Stimulated activated naive CD8-positive, alpha-beta T cell treated with anti-CD3 and anti-CD28 coated beads, Interleukin-15, amount 100 ng/mL, for 72 hours (primary cell): ENCODE measurements around the gene LTB4R.

ENCODE experiments used
- ATAC-seq: fragments of 150-1000 bp; cut with Tn5 transposase; 2 replicates; pipeline ENCODE4 v1.10.0; 2021; ENCODE audit warnings: mild to moderate bottlenecking, moderate library complexity
- DNase-seq, 2 donors: peaks; one replicate each; pipeline ENCODE4 v3.0.0; 2021 to 2022
- H3K27ac Mint-ChIP-seq, 2 donors: one replicate each; pipeline ENCODE4 v1.8.0; 2022; ENCODE audit warnings: mild to moderate bottlenecking in 2 of 2, mixed read lengths in 2 of 2, moderate library complexity in 2 of 2
- H3K27me3 Mint-ChIP-seq: one replicate; pipeline ENCODE4 v1.8.0; 2022; ENCODE audit warnings: mixed read lengths
- H3K4me1 Mint-ChIP-seq: one replicate; pipeline ENCODE4 v1.8.0; 2022; ENCODE audit warnings: mild to moderate bottlenecking, mixed read lengths
- H3K4me3 Mint-ChIP-seq, 2 donors: one replicate each; pipeline ENCODE4 v1.8.0; 2022; ENCODE audit warnings: mild to moderate bottlenecking in 2 of 2, mixed read lengths in 2 of 2, moderate library complexity in 1 of 2
- H3K9me3 Mint-ChIP-seq, 2 donors: one replicate each; pipeline ENCODE4 v1.8.0; 2022; ENCODE audit warnings: mixed read lengths in 2 of 2

The LTB4R gene

GRCh38 chr14:24272467-24272866, 38.8 kb upstream of the LTB4R start:
- H3K4me1 Mint-ChIP-seq = peaks cover 54% of the 10 kb centered on the region

GRCh38 chr14:24273422-24273998, 37.8 kb upstream of the LTB4R start:
- DNase-seq (no peak), ATAC-seq (no peak)
- peak overlapping the region; percentile 44 to 64 for H3K4me3 Mint-ChIP-seq
- no peaks in the 10 kb centered on the region for H3K27me3 Mint-ChIP-seq
- H3K27ac Mint-ChIP-seq = peak overlapping the region; percentile 74 to 81
- peaks cover 65% of the 10 kb centered on the region for H3K4me1 Mint-ChIP-seq
- H3K9me3 Mint-ChIP-seq = peaks cover 0 to 5% of the 10 kb centered on the region in 2 donors

More at GRCh38 chr14:24272467-24272866, 38.8 kb upstream of the LTB4R start:
- Mint-ChIP-seq H3K27me3 (no peaks in the 10 kb centered on the region), H3K9me3 (no peaks in the 10 kb centered on the region), H3K4me3 (peak overlapping the region; percentile 32 to 87), H3K27ac (peak overlapping the region in 1 of 2 donors; percentile 94)
- no peak for ATAC-seq
- DNase-seq = no peak

- peak overlapping the region; percentile 74 to 81 for H3K27ac Mint-ChIP-seq
- ATAC-seq (peak; percentile 61), DNase-seq (peak; percentile 46 to 76)
- H3K9me3 Mint-ChIP-seq = peaks cover 0 to 6% of the 10 kb centered on the region in 2 donors
- H3K27me3 Mint-ChIP-seq = no peaks in the 10 kb centered on the region
- peaks cover 71% of the 10 kb centered on the region for H3K4me1 Mint-ChIP-seq
- H3K4me3 Mint-ChIP-seq = peak overlapping the region; percentile 44 to 64
Observed at GRCh38 chr14:24274101-24274543, 37.2 kb upstream of the LTB4R start.

GRCh38 chr14:24277071-24277470, 34.2 kb upstream of the LTB4R start:
- Mint-ChIP-seq H3K27me3 (no peaks in the 10 kb centered on the region), H3K4me3 (no peak overlapping the region), H3K4me1 (peaks cover 79% of the 10 kb centered on the region), H3K9me3 (peaks cover 0 to 6% of the 10 kb centered on the region in 2 donors), H3K27ac (peak overlapping the region; percentile 4 to 51)
- ATAC-seq = no peak
- no peak for DNase-seq

GRCh38 chr14:24277606-24278321, 33.5 kb upstream of the LTB4R start:
- Mint-ChIP-seq H3K4me1 (peaks cover 72% of the 10 kb centered on the region), H3K4me3 (peak overlapping the region in 1 of 2 donors; percentile 14), H3K9me3 (peaks cover 0 to 6% of the 10 kb centered on the region in 2 donors), H3K27me3 (no peaks in the 10 kb centered on the region), H3K27ac (peak overlapping the region in 1 of 2 donors; percentile 71)
- DNase-seq = no peak
- ATAC-seq = no peak

GRCh38 chr14:24278424-24278823, 32.9 kb upstream of the LTB4R start:
- ATAC-seq (no peak), DNase-seq (no peak)
- Mint-ChIP-seq H3K27me3 (no peaks in the 10 kb centered on the region), H3K4me3 (peak overlapping the region; percentile 14 to 24), H3K9me3 (peaks cover 0 to 6% of the 10 kb centered on the region in 2 donors), H3K4me1 (peaks cover 65% of the 10 kb centered on the region), H3K27ac (peak overlapping the region in 1 of 2 donors; percentile 71)

GRCh38 chr14:24279301-24280186, 31.8 kb upstream of the LTB4R start:
- H3K4me1 Mint-ChIP-seq = peaks cover 56% of the 10 kb centered on the region
- peak overlapping the region; percentile 14 to 76 for H3K27ac Mint-ChIP-seq
- ATAC-seq (peak; percentile 94), DNase-seq (peak; percentile 39 to 70)
- H3K4me3 Mint-ChIP-seq = peak overlapping the region; percentile 66 to 69
- no peaks in the 10 kb centered on the region for H3K27me3 Mint-ChIP-seq
- peaks cover 0 to 6% of the 10 kb centered on the region in 2 donors for H3K9me3 Mint-ChIP-seq

- DNase-seq (no peak), ATAC-seq (no peak)
- Mint-ChIP-seq H3K27me3 (no peaks in the 10 kb centered on the region), H3K4me1 (peaks cover 55% of the 10 kb centered on the region), H3K4me3 (no peak overlapping the region), H3K9me3 (peaks cover 0 to 6% of the 10 kb centered on the region in 2 donors), H3K27ac (peak overlapping the region; percentile 44 to 45)
Observed at GRCh38 chr14:24280797-24281460, 30.4 kb upstream of the LTB4R start.

- H3K9me3 Mint-ChIP-seq = peaks cover 0 to 6% of the 10 kb centered on the region in 2 donors
- no peak for ATAC-seq
- H3K4me1 Mint-ChIP-seq = peaks cover 54% of the 10 kb centered on the region
- H3K27me3 Mint-ChIP-seq = no peaks in the 10 kb centered on the region
- no peak for DNase-seq
- no peak overlapping the region for H3K4me3 Mint-ChIP-seq
- H3K27ac Mint-ChIP-seq = no peak overlapping the region
Observed at GRCh38 chr14:24281636-24282035, 29.7 kb upstream of the LTB4R start.

- Mint-ChIP-seq H3K27me3 (no peaks in the 10 kb centered on the region), H3K27ac (no peak overlapping the region), H3K9me3 (peaks cover 0 to 6% of the 10 kb centered on the region in 2 donors), H3K4me3 (no peak overlapping the region), H3K4me1 (peaks cover 52% of the 10 kb centered on the region)
- ATAC-seq (no peak), DNase-seq (no peak)
Observed at GRCh38 chr14:24282736-24283135, 28.6 kb upstream of the LTB4R start.

- peaks cover 48% of the 10 kb centered on the region for H3K4me1 Mint-ChIP-seq
- no peaks in the 10 kb centered on the region for H3K9me3 Mint-ChIP-seq
- DNase-seq = no peak
- no peak overlapping the region for H3K4me3 Mint-ChIP-seq
- no peaks in the 10 kb centered on the region for H3K27me3 Mint-ChIP-seq
- no peak overlapping the region for H3K27ac Mint-ChIP-seq
- ATAC-seq = no peak
Observed at GRCh38 chr14:24283796-24284460, 27.4 kb upstream of the LTB4R start.

GRCh38 chr14:24284501-24285035, 26.7 kb upstream of the LTB4R start:
- H3K27me3 Mint-ChIP-seq = no peaks in the 10 kb centered on the region
- no peaks in the 10 kb centered on the region for H3K9me3 Mint-ChIP-seq
- DNase-seq (no peak), ATAC-seq (no peak)
- peaks cover 48% of the 10 kb centered on the region for H3K4me1 Mint-ChIP-seq
- peak overlapping the region in 1 of 2 donors; percentile 72 for H3K27ac Mint-ChIP-seq
- no peak overlapping the region for H3K4me3 Mint-ChIP-seq

- no peaks in the 10 kb centered on the region for H3K27me3 Mint-ChIP-seq
- ATAC-seq (no peak), DNase-seq (no peak)
- H3K27ac Mint-ChIP-seq = peak overlapping the region in 1 of 2 donors; percentile 27
- H3K4me3 Mint-ChIP-seq = no peak overlapping the region
- peaks cover 48% of the 10 kb centered on the region for H3K4me1 Mint-ChIP-seq
- H3K9me3 Mint-ChIP-seq = no peaks in the 10 kb centered on the region
Observed at GRCh38 chr14:24285351-24285750, 26.0 kb upstream of the LTB4R start.

- Mint-ChIP-seq H3K27ac (no peak overlapping the region), H3K27me3 (no peaks in the 10 kb centered on the region), H3K4me3 (no peak overlapping the region), H3K9me3 (no peaks in the 10 kb centered on the region), H3K4me1 (peaks cover 59% of the 10 kb centered on the region)
- DNase-seq (no peak), ATAC-seq (no peak)
Observed at GRCh38 chr14:24286996-24287395, 24.3 kb upstream of the LTB4R start.
